PC-9 (cell line): ENCODE results near the gene XAB2.

Source experiments
- EZH2 ChIP-seq: fragments of 200-600 bp; sonication (generic); IDR thresholded peaks from 2 replicates; pipeline ENCODE4 v1.8.0; 2017; ENCODE audit warnings: antibody characterized with exemption, low read depth
- TF ChIP-seq, protein P1 (sequence below): fragments of 200-600 bp; sonication (generic); conservative IDR thresholded peaks from 2 replicates; pipeline ENCODE4 v1.6.1; 2017; ENCODE audit warnings: mixed run types, antibody characterized with exemption, mild to moderate bottlenecking, moderate library complexity

GRCh38 chr19:7648265-7649014 lies 19.1 kb upstream of the XAB2 start:
- TF ChIP-seq, protein P1, sequence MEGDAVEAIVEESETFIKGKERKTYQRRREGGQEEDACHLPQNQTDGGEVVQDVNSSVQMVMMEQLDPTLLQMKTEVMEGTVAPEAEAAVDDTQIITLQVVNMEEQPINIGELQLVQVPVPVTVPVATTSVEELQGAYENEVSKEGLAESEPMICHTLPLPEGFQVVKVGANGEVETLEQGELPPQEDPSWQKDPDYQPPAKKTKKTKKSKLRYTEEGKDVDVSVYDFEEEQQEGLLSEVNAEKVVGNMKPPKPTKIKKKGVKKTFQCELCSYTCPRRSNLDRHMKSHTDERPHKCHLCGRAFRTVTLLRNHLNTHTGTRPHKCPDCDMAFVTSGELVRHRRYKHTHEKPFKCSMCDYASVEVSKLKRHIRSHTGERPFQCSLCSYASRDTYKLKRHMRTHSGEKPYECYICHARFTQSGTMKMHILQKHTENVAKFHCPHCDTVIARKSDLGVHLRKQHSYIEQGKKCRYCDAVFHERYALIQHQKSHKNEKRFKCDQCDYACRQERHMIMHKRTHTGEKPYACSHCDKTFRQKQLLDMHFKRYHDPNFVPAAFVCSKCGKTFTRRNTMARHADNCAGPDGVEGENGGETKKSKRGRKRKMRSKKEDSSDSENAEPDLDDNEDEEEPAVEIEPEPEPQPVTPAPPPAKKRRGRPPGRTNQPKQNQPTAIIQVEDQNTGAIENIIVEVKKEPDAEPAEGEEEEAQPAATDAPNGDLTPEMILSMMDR, result no peak
- TF ChIP-seq EZH2, result no peak
